Smooth muscle cell (in vitro differentiated cells): Measurements from ENCODE around the gene RYR3. TPM values are rescaled to one million over a fixed set of nuclear protein-coding genes. Genes with fewer than 3 reads are reported as not detected.

Experiments
- polyA plus RNA-seq: library from polyadenylated mRNA; unstranded; fragments of >200 nt; fragmentation: Nextera tagmentation; extraction: Ambion mirVana; gene quantifications from 2 replicates; pipeline ENCODE4 v1.2.1, GENCODE V29; 2016
- small RNA-seq: library from RNA; depleted of rRNA; stranded (forward); fragments of <200 nt; gene quantifications from one replicate; pipeline ENCODE3, GENCODE V24; 2014
- total RNA-seq: library from RNA; depleted of rRNA; stranded (reverse); fragments of >200 nt; gene quantifications from 2 replicates; pipeline ENCODE4 v1.2.3, GENCODE V29; 2014

The RYR3 gene
- total and polyA plus RNA-seq, 2 experiments from 2014 or later = 0.23 to 6.2 TPM

Small RNA genes within 50 kb of the gene (small RNA-seq; reads per million reads assigned to genes)
- gene RF00019 = not detected

Other genes with a start within 250 kb of the RYR3 start
- 4.0 and 21.1 TPM in 2 replicates for gene FMN1, start 116.3 kb upstream of the RYR3 start, total RNA-seq
- 0.08 and 1.2 TPM in 2 replicates for gene FMN1, start 116.3 kb upstream of the RYR3 start, polyA plus RNA-seq